ENCODE results near the gene SORCS3.

GRCh38 chr10:104638861-104639589 is 2.1 kb upstream of the SORCS3 start:
- TF ChIP-seq CTCF (IDR thresholded peaks at IDR 0.05) (peak in 8 of 12 donors; percentile 23 to 53 (median 35)), POLR2A (IDR thresholded peaks at IDR 0.05) (no peak)
